Loucy (cell line): ENCODE results near the gene SYF2.
"Not testable (repeated sequence)": the region's sequence is repeated elsewhere in the genome, so short reads cannot be mapped to it uniquely, and the experiment has no call there.

Source experiments
- H2AFZ ChIP-seq: fragments of 200-600 bp; sonication (generic); 2 replicates; pipeline ENCODE4 v1.6.0; 2016; ENCODE audit warnings: antibody characterized with exemption, mild to moderate bottlenecking, low read length, moderate library complexity
- H3F3A ChIP-seq: fragments of 200-600 bp; 2 replicates; pipeline ENCODE4 v1.6.0; 2016; ENCODE audit warnings: antibody characterized with exemption, low read depth, mild to moderate bottlenecking
- H3K27me3 ChIP-seq: fragments of 200-600 bp; sonication (generic); 2 replicates; pipeline ENCODE4 v1.6.1; 2014; ENCODE audit warnings: low read length, mild to moderate bottlenecking; ENCODE audit not compliant: insufficient read depth, poor library complexity, severe bottlenecking
- H3K36me3 ChIP-seq: fragments of 200-600 bp; sonication (generic); 2 replicates; pipeline ENCODE4 v1.6.1; 2016; ENCODE audit warnings: low read length; ENCODE audit not compliant: insufficient read depth
- H3K4me1 ChIP-seq: fragments of 200-600 bp; sonication (generic); 2 replicates; pipeline ENCODE4 v1.5.1; 2014; ENCODE audit warnings: low read length, mild to moderate bottlenecking; ENCODE audit not compliant: insufficient read depth, poor library complexity, severe bottlenecking
- H3K4me2 ChIP-seq: fragments of 200-600 bp; sonication (generic); 2 replicates; pipeline ENCODE4 v1.6.0; 2014; ENCODE audit warnings: antibody characterized with exemption, low read length, low read depth, mild to moderate bottlenecking; ENCODE audit not compliant: poor library complexity, severe bottlenecking
- H3K4me3 ChIP-seq: fragments of 200-600 bp; sonication (generic); 2 replicates; pipeline ENCODE4 v1.5.1; 2014; ENCODE audit warnings: low read length, mild to moderate bottlenecking, mixed read lengths; ENCODE audit not compliant: poor library complexity, severe bottlenecking
- H3K79me2 ChIP-seq: fragments of 200-600 bp; sonication (generic); 2 replicates; pipeline ENCODE4 v1.6.1; 2014; ENCODE audit warnings: low read length; ENCODE audit not compliant: insufficient read depth
- H3K9ac ChIP-seq: fragments of 200-600 bp; sonication (generic); 2 replicates; pipeline ENCODE4 v1.6.0; 2014; ENCODE audit warnings: mild to moderate bottlenecking, low read depth, low read length, moderate library complexity; ENCODE audit not compliant: poor library complexity, severe bottlenecking
- H3K9me2 ChIP-seq: fragments of 200-600 bp; sonication (generic); replicated peaks from 2 replicates; pipeline ENCODE4 v1.6.1; 2016; ENCODE audit warnings: low read depth, low read length, mixed read lengths
- H3K9me3 ChIP-seq: fragments of 200-600 bp; sonication (generic); 2 replicates; pipeline ENCODE4 v1.6.1; 2014; ENCODE audit warnings: mild to moderate bottlenecking, antibody characterized with exemption, low read length, low read depth; ENCODE audit not compliant: insufficient read depth
- H4K20me1 ChIP-seq: fragments of 200-600 bp; sonication (generic); 2 replicates; pipeline ENCODE4 v1.6.0; 2014; ENCODE audit warnings: antibody characterized with exemption, low read length, mild to moderate bottlenecking; ENCODE audit not compliant: insufficient read depth, poor library complexity, severe bottlenecking
- CTCF ChIP-seq: fragments of 200-600 bp; sonication (generic); conservative IDR thresholded peaks from 2 replicates; pipeline ENCODE4 v1.5.1; 2014; ENCODE audit warnings: mild to moderate bottlenecking, antibody characterized with exemption, low read length

Gene SYF2

GRCh38 chr1:25272238-25272637 is 39.9 kb upstream of the SYF2 start, which contains the start of gene RHD:
TSS of gene RHD (plus strand) at chr1:25272509. CDS start at chr1:25272548, 39 bp downstream.
- H3K9ac ChIP-seq, H3K9me2 ChIP-seq, H3K9me3 ChIP-seq: not testable (repeated sequence)

GRCh38 chr1:25268143-25268760 is 36.0 kb upstream of the SYF2 start:
- peak overlapping the region; percentile 74 for H3K4me3 ChIP-seq
- H3K27me3 ChIP-seq, H3K9me2 ChIP-seq, H3K9me3 ChIP-seq, H3F3A ChIP-seq, H3K79me2 ChIP-seq, H3K4me1 ChIP-seq, H4K20me1 ChIP-seq, H3K36me3 ChIP-seq: not testable (repeated sequence)
- H3K4me2 ChIP-seq, result peak overlapping the region; percentile 90
- peak overlapping the region; percentile 100 for H2AFZ ChIP-seq
- peak overlapping the region; percentile 67 for H3K9ac ChIP-seq

More at GRCh38 chr1:25272238-25272637, 39.9 kb upstream of the SYF2 start, which contains the start of gene RHD:
- not testable (repeated sequence) for H3K4me2 ChIP-seq, H3K4me3 ChIP-seq, H4K20me1 ChIP-seq, H3K4me1 ChIP-seq, H3F3A ChIP-seq, H2AFZ ChIP-seq, H3K79me2 ChIP-seq, H3K36me3 ChIP-seq, H3K27me3 ChIP-seq

DNA sequence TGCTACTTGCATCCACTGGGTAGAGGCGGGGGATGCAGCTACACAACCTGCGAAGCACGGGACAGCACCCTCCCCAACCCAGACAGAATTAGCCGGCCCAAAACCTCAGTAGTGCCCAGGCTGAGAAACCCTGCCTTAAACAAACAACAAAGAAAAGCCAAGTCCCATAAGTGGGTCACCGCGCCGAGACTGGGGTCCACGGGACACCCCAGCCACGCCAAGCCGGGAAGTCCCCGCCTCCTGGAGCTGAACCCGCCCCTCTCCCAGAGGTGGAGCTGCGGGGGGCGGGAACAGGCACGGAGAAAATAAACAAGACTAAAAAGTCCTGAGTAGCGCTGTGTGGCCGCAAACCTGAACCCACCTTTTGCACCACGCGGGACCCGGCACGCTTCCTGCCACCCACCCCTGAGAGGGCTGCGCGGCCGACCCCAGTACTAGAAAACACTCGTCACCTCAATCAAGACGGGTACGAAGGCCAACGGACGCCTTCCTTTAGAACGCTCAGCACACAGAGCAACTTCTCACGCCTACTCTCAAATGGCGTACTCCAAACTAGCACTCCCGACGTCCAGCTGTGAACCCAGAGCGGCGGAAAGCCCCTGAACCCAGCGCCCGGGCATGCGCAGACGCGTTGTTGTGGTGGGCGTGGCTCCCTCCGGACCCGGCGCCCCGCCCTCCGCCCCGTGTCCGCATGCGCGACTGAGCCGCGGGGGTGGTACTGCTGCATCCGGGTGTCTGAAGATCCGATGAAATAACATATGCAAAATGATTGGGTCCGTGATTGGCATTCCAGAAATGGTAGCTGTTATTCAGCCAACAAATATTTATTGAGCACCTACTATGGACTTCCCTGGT is 35.2 kb upstream of the SYF2 start:
- not testable (repeated sequence) for H3F3A ChIP-seq, H4K20me1 ChIP-seq, H3K79me2 ChIP-seq, H3K9me3 ChIP-seq, H3K36me3 ChIP-seq, H3K27me3 ChIP-seq, H3K9me2 ChIP-seq, H3K4me1 ChIP-seq
- H3K4me2 ChIP-seq, result peak overlapping the region; percentile 90
- peak overlapping the region; percentile 100 for H2AFZ ChIP-seq
- peak overlapping the region; percentile 74 for H3K4me3 ChIP-seq
- peak overlapping the region; percentile 67 for H3K9ac ChIP-seq

GRCh38 chr1:25266554-25267287 is 34.4 kb upstream of the SYF2 start:
- not testable (repeated sequence) for H3K36me3 ChIP-seq, H3K4me1 ChIP-seq, H3F3A ChIP-seq, H3K79me2 ChIP-seq, H3K9me3 ChIP-seq, H3K9me2 ChIP-seq, H3K27me3 ChIP-seq, H4K20me1 ChIP-seq
- Histone ChIP-seq H3K4me3 (peak overlapping the region; percentile 92), H3K9ac (peak overlapping the region; percentile 75), H2AFZ (peak overlapping the region; percentile 64), H3K4me2 (peak overlapping the region; percentile 85)
- TF ChIP-seq CTCF, result peak; percentile 20; the same call in 1 of the 2 replicates

- not testable (repeated sequence) for H3K9me3 ChIP-seq, H2AFZ ChIP-seq, H3K4me2 ChIP-seq, H3K79me2 ChIP-seq, H3F3A ChIP-seq, H4K20me1 ChIP-seq, H3K4me1 ChIP-seq, H3K36me3 ChIP-seq, H3K9me2 ChIP-seq, H3K9ac ChIP-seq, H3K27me3 ChIP-seq, H3K4me3 ChIP-seq
Observed at GRCh38 chr1:25260336-25260735, 28.0 kb upstream of the SYF2 start.
